Measurements from ENCODE around the gene PCDH9. TPM values are rescaled to one million over a fixed set of nuclear protein-coding genes. Genes with fewer than 3 reads are reported as not detected.

Gene PCDH9
- total RNA-seq, 2 donors from 2014 or later = 0.95 to 1.8 TPM

- H3K27me3 ChIP-seq (ENCODE audit: control insufficient read depth, insufficient read depth, low read length, poor library complexity, severe bottlenecking) = no peaks in the 10 kb centered on the region
- H3K4me3 ChIP-seq (ENCODE audit: low read length) = no peak overlapping the region
- Mint-ChIP-seq H3K27me3 (ENCODE audit: insufficient read depth) (no peaks in the 10 kb centered on the region), H3K36me3 (ENCODE audit: low read depth) (no peaks in the 10 kb centered on the region), H3K4me1 (no peaks in the 10 kb centered on the region), H3K27ac (no peak overlapping the region), H3K4me3 (no peak overlapping the region), H3K9me3 (no peaks in the 10 kb centered on the region)
- no peaks in the 10 kb centered on the region for H3K36me3 ChIP-seq (ENCODE audit: control insufficient read depth, insufficient read depth, low read length)
- DNase-seq = no peak
- H3K9me3 ChIP-seq (ENCODE audit: control insufficient read depth, low read length) = no peaks in the 10 kb centered on the region
- TF ChIP-seq, protein P1, sequence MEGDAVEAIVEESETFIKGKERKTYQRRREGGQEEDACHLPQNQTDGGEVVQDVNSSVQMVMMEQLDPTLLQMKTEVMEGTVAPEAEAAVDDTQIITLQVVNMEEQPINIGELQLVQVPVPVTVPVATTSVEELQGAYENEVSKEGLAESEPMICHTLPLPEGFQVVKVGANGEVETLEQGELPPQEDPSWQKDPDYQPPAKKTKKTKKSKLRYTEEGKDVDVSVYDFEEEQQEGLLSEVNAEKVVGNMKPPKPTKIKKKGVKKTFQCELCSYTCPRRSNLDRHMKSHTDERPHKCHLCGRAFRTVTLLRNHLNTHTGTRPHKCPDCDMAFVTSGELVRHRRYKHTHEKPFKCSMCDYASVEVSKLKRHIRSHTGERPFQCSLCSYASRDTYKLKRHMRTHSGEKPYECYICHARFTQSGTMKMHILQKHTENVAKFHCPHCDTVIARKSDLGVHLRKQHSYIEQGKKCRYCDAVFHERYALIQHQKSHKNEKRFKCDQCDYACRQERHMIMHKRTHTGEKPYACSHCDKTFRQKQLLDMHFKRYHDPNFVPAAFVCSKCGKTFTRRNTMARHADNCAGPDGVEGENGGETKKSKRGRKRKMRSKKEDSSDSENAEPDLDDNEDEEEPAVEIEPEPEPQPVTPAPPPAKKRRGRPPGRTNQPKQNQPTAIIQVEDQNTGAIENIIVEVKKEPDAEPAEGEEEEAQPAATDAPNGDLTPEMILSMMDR (conservative IDR thresholded peaks at IDR 0.05) = no peak
- no peak overlapping the region for H3K9ac ChIP-seq (ENCODE audit: extremely low read depth, low read length, poor library complexity, severe bottlenecking)
- H3K27ac ChIP-seq (ENCODE audit: low read depth, low read length) = no peak overlapping the region
- no peaks in the 10 kb centered on the region for H3K4me1 ChIP-seq (ENCODE audit: control insufficient read depth, insufficient read depth, low read length)
Measured at GRCh38 chr13:67210208-67210607, 19.9 kb downstream of the PCDH9 start.

GRCh38 chr13:67208552-67208951 is 21.6 kb downstream of the PCDH9 start:
- Histone ChIP-seq H3K27ac (ENCODE audit: low read depth, low read length) (no peak overlapping the region), H3K36me3 (ENCODE audit: control insufficient read depth, insufficient read depth, low read length) (no peaks in the 10 kb centered on the region), H3K9me3 (ENCODE audit: control insufficient read depth, low read length) (no peaks in the 10 kb centered on the region), H3K9ac (ENCODE audit: extremely low read depth, low read length, poor library complexity, severe bottlenecking) (no peak overlapping the region), H3K4me3 (ENCODE audit: low read length) (no peak overlapping the region), H3K27me3 (ENCODE audit: control insufficient read depth, insufficient read depth, low read length, poor library complexity, severe bottlenecking) (no peaks in the 10 kb centered on the region), H3K4me1 (ENCODE audit: control insufficient read depth, insufficient read depth, low read length) (no peaks in the 10 kb centered on the region)
- Mint-ChIP-seq H3K9me3 (no peaks in the 10 kb centered on the region), H3K4me3 (no peak overlapping the region), H3K27ac (no peak overlapping the region), H3K4me1 (no peaks in the 10 kb centered on the region), H3K36me3 (ENCODE audit: low read depth) (no peaks in the 10 kb centered on the region), H3K27me3 (ENCODE audit: insufficient read depth) (no peaks in the 10 kb centered on the region)
- WGBS, 2 experiments (ENCODE audit: insufficient coverage in 1 of 2, insufficient read length in 1 of 2) = 95% methylated on average over 1 of the region's 1 CpG; no CpG with 5 or more reads in 1 of the 2 experiments
- no peak for DNase-seq
- TF ChIP-seq, protein P1 (conservative IDR thresholded peaks at IDR 0.05) = no peak

- no peaks in the 10 kb centered on the region for H3K9me3 Mint-ChIP-seq
- Histone ChIP-seq H3K4me3 (ENCODE audit: low read length) (no peak overlapping the region), H3K9ac (ENCODE audit: extremely low read depth, low read length, poor library complexity, severe bottlenecking) (no peak overlapping the region), H3K4me1 (ENCODE audit: control insufficient read depth, insufficient read depth, low read length) (no peaks in the 10 kb centered on the region), H3K27ac (ENCODE audit: low read depth, low read length) (no peak overlapping the region), H3K9me3 (ENCODE audit: control insufficient read depth, low read length) (no peaks in the 10 kb centered on the region), H3K36me3 (ENCODE audit: control insufficient read depth, insufficient read depth, low read length) (no peaks in the 10 kb centered on the region), H3K27me3 (ENCODE audit: control insufficient read depth, insufficient read depth, low read length, poor library complexity, severe bottlenecking) (no peaks in the 10 kb centered on the region)
- WGBS, 2 experiments (ENCODE audit: insufficient coverage in 1 of 2, insufficient read length in 1 of 2) = 96 to 100% methylated on average over 1 of the region's 1 CpG
- no peak overlapping the region for H3K27ac Mint-ChIP-seq
- TF ChIP-seq, protein P1 (conservative IDR thresholded peaks at IDR 0.05) = no peak
- no peaks in the 10 kb centered on the region for H3K36me3 Mint-ChIP-seq (ENCODE audit: low read depth)
- H3K4me3 Mint-ChIP-seq = no peak overlapping the region
- no peaks in the 10 kb centered on the region for H3K27me3 Mint-ChIP-seq (ENCODE audit: insufficient read depth)
- H3K4me1 Mint-ChIP-seq = no peaks in the 10 kb centered on the region
- no peak for DNase-seq
Measured at GRCh38 chr13:67204764-67205163, 25.4 kb downstream of the PCDH9 start.
